GM19239 (cell line): ENCODE results near the gene RAD17.
"Not testable (repeated sequence)": the region's sequence is repeated elsewhere in the genome, so short reads cannot be mapped to it uniquely, and the experiment has no call there.

Experiments
- DNase-seq: peaks from one replicate; pipeline ENCODE4 v3.0.0; 2011; ENCODE audit warnings: low spot score; ENCODE audit not compliant: insufficient read length
- FAIRE-seq: peaks from 2 replicates; lab custom pipeline; 2011; peaks lifted over from hg19 to GRCh38; lab: Jason Lieb, UNC

RAD17 gene, protein sequence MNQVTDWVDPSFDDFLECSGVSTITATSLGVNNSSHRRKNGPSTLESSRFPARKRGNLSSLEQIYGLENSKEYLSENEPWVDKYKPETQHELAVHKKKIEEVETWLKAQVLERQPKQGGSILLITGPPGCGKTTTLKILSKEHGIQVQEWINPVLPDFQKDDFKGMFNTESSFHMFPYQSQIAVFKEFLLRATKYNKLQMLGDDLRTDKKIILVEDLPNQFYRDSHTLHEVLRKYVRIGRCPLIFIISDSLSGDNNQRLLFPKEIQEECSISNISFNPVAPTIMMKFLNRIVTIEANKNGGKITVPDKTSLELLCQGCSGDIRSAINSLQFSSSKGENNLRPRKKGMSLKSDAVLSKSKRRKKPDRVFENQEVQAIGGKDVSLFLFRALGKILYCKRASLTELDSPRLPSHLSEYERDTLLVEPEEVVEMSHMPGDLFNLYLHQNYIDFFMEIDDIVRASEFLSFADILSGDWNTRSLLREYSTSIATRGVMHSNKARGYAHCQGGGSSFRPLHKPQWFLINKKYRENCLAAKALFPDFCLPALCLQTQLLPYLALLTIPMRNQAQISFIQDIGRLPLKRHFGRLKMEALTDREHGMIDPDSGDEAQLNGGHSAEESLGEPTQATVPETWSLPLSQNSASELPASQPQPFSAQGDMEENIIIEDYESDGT

DNA sequence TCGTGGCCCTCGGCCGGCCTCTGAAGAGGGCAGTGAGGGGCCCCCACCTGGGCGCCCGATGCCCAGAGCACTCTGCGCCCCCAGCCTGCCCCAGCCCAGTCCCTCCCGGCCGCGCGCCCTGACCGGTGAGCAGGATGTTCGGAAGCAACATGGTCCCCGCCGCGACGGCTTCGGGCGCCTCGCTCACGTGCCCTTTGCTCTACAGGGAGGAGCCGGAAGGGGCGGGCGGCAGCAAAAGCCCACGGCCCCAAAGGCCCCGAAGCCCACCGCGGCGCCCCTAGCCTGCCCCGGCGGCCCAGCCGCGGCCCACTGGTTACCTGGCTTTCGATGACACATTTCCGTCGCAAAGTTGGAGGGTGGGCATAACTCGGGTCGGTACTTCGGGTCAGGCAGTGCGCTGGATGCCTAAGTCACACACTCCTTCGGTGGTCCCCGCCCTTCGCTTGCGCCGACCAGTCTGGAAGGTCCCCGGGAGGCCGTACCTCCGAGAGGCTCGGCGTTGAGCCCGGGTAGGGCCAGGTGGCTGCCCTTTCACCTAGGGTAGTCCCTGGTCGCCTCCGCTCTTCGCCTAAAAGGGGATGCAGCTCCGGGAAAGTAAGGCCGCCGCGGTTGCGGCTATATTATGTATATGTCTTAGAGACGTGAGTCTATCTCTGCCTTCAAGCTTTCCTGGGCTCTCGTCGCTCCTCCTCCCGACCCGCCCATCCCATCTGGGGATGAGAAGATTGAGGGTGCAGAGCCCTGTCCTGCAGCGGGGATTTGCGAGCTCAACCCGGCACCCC is at the start of gene RAD17, which contains the start of the genes AK6 and TAF9:
TSS of gene RAD17 (plus strand) at position 479 of the 782 bp plus-strand sequence. CDS start 2,391 bp downstream, outside the sequence.
TSS of gene AK6 (minus strand) at position 181 of the 782 bp plus-strand sequence. CDS start at position 151, 30 bp downstream.
TSS of gene TAF9 (minus strand) at position 181 of the 782 bp plus-strand sequence. CDS start 3,783 bp downstream, outside the sequence.
- peak; percentile 66 for DNase-seq
- FAIRE-seq = peak; percentile 91

DNA sequence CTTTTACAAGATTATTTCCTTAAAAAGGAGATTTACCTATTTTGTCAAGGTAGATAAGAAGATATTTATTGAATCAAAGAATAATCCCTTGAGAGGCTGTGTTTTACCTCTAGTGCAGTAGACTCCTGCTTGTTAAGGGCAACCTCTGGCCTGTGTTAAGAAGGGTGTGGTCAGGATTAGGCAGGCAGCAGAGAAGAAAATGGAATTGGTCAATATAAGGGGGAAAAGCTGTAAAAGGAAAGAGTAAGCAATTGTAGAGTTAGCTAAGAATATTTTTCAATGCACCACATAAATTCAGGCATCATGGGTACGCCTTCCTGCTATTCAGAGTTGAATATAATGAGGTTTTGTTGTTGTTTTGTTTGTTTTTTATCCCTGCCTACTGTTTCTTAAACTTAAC is 43.3 kb upstream of the RAD17 start:
- FAIRE-seq = no peak
- DNase-seq = no peak

DNA sequence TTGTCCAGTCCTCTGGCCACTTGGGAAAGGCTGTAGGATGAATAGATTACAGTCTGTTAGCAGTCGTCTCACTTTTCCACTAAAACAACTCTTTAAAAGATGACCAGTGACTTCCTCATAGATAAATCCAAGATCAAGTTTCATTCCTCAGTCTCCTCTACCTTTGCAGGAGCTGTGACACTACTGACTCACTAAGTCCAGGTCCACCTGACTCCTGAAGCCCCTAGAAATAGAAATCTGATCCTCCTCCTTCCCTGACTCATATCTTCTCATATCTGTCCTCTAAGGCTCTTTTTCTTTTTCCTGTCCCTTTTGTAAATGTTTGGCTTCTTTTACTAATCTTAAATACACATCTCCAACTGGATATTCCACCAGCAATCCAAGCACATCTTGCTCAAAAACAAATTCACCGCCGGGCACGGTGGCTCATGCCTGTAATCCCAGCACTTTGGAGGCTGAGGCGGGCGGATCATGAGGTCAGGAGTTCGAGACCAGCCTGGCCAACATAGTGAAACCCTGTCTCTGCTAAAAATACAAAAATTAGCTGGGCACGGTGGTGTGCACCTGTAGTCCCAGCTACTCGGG is 39.6 kb upstream of the RAD17 start:
- DNase-seq (no peak), FAIRE-seq (no peak)

DNA sequence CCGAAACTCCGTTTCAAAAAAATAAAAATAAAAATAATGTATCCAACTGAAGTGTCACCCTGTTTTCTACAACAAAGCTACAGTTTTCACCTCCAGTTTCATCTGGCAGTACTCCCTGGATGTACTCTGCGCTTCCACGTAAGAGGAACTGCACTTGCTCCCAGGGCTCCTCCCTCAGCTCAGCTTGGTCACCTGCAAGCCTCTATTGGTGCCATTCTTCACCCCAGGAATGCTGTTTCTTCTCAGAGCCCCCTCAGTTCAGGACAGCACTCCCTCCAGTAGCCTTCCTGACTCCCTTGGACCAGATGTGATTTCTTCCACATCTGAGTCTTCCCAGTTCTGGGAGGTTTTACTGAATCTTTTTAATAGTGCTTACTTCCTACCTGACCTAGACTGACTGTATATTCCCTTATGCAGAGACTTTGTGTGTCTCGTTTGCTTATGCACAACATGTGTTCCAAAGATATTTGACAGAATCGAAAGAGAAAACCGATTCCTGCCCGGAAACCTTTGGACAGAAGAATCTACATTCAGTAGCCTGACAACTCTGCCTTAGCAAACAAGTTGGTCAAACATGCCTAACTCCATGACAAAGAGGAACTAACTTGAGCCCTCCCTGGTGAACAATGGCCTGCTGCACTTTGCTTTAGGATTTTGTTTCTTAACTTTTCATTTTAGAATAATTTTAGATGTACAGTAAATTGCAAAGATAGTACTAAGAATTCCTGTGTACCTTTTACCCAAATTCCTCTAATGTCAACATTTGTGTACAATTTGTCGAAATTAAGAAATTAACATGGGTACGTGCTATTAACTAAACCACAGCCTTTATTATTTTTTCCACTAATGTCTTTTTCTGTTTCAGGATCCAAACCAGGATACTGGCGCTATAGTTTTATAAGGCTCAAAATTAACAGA is 37.8 kb upstream of the RAD17 start:
- FAIRE-seq (no peak), DNase-seq (no peak)

DNA sequence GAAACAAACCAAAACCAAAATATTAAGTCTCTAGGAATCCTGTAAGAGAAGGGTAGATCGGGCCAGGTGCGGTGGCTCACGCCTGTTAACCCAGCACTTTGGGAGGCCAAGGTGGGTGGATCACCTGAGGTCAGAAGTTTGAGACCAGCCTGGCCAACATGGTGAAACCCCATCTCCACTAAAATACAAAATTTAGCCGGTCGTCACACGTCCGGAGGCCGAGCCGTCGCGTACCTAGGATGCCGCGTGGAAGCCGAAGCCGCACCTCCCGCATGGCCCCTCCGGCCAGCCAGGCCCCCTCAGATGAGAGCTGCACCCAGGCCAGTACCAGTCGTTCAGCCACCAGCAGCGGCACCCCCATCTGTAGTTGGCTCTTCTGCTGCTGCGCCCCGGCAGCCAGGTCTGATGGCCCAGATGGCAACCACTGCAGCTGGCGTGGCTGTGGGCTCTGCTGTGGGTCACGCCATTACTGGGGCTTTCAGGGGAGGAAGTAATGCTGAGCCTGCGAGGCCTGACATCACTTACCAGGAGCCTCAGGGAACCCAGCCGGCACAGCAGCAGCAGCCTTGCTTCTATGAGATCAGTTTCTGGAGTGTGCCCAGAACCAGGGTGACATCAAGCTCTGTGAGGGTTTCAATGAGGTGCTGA is 35.8 kb upstream of the RAD17 start:
- FAIRE-seq, DNase-seq: not testable (repeated sequence)

DNA sequence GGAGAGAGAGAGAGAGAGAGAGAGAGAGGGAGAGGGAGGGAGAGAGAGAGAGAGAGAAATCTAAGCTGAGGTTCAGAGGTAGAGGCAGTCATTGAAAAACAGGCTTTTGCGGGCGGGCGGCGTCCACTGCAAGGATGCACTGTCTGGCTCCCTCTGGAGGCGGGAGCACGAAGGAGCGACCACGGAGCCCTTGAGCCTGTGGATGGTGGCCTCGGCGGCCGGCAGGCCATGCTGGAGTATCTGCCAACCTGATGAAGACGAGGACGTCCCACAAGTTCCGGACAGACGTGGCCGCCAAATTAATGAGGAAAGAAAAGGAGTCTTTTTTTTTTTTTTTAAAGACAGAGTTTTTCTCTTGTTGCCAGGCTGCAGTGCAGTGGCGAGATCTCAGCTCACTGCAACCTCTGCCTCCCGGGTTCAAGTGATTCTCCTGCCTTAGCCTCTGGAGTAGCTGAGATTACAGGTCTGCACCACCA is 34.8 kb upstream of the RAD17 start:
- FAIRE-seq = peak; percentile 31
- DNase-seq = peak; percentile 44

DNA sequence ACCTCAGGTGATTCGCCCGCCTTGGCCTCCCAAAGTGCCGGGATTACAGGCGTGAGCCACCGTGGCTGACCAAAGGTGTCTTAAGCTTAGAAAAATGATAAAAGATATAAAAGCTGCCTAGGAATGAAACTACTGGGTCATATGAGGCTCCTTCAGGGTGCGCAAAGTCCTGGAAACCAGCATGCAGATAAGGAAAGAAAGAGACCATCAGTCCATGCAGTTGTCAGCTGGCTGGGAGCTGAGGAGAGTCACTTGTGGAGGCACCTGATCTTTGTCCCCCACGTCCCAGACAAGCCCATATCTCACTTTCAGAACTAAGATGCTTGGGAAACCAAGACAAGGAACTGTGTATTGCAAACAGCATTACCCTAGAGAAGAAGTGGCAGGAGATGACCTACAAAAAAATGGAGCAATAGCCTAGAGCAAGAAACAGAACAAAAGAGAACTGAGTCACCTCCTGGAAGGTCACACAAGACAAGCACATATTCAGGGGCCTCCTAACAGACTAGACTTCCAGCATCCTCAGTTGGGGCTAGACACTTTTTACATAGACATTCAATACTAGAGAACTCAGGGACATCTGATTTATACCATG is 34.2 kb upstream of the RAD17 start:
- DNase-seq (no peak), FAIRE-seq (no peak)

DNA sequence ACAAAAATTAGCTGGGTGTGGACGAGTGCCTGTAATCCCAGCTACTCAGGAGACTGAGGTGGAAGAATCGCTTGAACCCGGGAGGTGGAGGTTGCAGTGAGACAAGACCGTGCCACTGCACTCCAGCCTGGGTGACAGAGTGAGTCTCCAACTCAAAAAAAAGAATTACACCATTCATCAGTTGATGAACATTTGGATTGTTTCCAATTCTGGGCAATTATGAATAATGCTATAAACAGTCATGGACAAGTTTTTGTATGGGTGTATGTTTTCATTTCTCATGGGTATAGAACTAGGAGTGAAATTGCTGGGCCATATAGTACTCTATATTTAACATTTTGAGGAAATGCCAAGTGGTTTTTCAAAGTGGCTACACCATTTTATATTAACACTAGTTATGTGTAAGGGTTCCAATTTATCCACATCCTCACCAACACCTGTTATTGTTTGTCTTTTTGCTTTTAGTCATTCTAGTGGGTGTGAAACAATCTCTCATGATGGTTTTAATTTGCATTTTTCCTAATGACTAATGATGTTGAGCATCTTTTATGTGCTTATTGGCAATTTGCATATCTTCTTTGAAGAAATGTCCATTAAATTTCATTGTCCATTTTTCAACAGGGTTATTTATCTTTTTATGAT is 28.0 kb upstream of the RAD17 start:
- DNase-seq (no peak), FAIRE-seq (no peak)

DNA sequence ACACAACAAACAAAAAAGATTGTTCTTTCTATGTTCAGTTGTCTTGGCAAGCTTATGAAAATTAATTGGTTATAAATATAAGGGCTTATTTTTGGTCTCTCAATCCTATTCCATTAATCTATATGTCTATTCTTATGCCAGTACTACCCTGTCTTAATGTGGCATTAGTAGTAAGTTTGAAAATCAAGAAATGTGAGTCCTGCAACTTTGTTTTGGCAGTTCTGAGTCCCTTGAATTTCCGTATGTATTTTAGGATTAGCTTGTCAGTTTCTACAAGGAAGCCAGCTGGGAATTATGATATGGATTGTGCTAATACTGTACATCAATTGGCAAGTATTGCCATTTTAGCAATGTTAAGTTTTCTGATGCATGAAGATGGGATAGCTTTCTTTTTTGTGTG is 26.5 kb upstream of the RAD17 start:
- FAIRE-seq (no peak), DNase-seq (no peak)

DNA sequence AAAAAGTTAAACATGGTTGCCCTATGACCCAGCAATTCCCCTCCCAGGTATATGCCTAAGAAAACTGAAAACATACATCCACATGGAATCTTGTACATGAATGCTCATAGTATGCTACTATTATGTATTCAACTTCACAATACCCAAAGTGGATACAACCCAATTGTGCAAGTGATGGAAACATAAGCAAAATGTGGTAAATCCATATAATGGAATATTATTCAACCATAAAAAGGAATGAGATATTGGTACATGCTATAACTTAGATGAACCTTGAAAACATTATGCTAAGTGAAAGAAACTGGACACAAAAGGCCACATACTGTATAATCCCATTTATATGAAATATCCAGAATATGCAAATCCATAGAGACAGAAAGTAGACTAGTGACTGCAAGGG is 19.0 kb upstream of the RAD17 start:
- FAIRE-seq (no peak), DNase-seq (no peak)

DNA sequence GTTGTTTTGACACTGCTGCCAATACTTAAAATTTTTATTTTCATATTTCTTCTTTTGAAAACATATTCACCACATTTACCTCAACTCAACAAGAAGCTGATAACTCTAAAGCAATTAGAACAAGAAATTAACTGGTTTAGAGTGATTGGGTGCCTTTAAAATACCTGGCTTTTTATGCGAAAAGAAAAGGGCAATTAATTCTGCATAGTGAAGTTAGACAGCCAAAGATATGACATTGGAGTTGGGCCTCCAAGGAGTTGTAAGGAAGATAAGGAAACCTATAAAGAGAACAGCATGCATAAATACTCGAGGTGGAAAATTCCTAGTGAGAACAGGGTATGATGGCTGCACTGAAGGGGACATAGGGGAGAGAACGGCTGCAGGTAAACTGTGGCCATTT is 9.9 kb upstream of the RAD17 start:
- FAIRE-seq (no peak), DNase-seq (no peak)

DNA sequence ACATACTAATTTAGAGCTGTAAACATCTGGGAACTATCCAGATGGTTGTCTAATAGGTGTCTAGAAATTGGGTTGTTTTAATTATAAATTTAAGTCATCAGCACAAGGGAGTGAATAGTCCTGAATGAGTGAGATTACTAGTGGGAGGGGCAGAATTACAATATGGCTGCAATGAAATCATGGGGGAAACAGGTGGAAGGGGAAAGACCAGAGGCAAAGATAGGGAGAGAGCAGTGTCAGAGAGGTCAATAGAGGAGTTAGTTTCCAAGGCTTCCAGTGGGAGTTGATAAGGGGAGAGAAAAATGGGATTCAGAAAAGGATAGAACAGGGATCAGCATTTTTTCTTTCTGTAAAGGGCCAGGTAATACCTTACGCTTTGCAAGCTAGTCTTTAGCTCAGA is 9.2 kb upstream of the RAD17 start:
- FAIRE-seq (no peak), DNase-seq (no peak)

DNA sequence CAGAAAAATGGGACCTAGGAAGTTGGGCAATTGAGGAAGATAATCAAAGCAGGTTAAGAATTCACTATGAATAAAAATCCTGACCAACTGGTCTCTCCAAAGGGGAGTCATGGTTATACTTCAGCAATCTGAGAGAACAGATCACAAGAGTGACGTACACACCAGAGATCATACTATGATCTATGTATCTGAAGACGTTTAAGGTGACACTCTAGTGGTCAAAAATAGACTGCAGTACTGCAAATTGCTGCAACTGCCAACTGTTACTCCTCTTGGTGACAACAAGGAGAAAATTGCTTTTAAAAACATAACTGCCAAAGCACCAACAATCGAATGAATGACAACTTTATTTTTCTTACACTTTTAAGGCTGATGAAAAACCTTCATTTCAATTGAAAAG is 5.2 kb upstream of the RAD17 start:
- DNase-seq (no peak), FAIRE-seq (no peak)

DNA sequence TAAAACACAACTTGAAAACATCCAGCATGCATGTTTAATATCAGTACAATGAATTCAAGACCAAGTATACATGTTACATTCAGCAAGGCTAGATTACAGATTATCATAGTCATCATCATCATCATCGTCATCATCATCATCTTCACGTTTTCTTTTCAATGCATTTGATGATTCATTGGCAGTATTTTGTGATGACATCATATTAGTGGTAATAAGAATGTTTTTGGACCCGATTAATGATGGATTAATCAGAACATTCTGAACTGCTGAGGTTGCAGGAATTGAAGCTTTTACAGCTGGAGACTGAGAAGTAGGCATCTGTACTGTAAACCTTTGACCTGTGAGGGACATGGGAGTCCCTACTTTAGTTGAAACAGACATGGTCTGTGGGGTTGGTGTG is 4.8 kb upstream of the RAD17 start:
- FAIRE-seq (no peak), DNase-seq (no peak)

DNA sequence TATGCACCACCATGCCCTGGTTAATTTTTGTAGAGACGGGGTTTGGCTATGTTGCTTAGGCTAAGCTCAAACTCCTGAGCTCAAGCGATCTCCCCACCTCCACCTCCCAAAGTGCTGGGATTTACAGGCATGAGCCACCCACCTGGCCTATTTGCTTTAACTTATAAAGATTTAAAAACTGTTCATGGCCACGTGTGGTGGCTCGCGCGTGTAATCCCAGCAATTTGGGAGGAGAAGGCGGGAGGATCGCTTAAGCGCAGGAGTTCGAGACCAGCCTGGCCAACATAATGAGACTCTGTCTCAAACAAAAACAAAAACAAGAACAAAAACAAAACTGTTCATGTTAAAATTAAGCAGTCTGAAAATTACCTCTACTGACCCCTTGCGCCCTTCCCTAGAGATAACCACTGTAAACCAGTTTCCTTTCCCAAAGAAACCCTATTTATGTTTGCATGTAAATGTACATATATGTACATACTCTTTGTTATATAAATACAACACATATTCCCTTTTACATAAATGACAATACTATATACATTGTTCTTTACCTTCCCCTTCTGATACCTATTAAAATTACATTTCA is 1.8 kb upstream of the RAD17 start:
- FAIRE-seq (no peak), DNase-seq (no peak)

DNA sequence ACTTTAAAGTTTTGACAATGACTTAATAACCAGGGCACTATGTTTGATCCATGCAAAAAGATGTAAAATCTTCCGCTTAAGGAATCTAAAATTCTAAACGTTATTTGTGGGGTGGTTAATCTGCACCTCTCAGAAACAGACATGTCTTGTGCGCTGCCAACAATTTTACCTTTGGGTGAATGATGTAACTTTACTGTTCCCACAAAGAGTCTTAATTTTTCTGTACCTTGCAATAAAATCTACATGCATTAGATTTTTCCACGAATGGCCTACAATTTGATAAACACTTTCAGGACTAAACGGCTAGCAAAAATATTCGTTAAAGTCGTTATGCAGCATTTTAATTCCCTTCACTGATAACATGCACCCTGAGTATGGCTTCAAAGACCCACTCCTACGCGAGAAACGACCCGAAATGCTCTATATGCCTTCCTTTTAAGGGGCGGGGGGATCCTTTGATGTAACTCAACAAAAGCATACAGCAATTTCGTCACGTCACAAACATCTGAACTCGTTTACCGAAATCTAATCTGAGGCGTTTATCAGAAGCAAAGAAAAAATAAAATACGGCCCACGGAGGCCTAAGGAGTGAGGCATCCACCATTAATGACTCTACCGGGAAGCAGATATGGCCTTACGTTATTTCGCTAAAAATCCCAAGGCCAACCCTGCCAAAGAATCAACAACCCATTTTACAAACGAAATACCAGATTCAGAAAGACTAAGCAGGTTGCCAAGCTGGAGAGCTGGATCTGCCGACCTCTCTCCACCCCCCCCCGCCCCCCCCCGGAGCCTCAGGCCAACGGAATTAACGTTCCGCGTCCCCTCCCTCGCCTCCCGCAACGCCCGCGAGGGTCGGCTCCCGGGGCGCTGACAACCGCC is 919 bp upstream of the RAD17 start:
- FAIRE-seq (peak; percentile 31), DNase-seq (no peak)
